A549 (cell line): ENCODE data around the gene FBXL20. TPM values are rescaled to one million over a fixed set of nuclear protein-coding genes. Genes with fewer than 3 reads are reported as not detected.

Experiments
- ATAC-seq, 2 experiments: fragments of 200-7000 bp in 1 of 2; fragments of >200 bp in 1 of 2; cut with Nextera tagmentation in 1 of 2; cut with Tn5 transposase in 1 of 2; 3 replicates each; pipeline versions ENCODE4 v1.8.0 to v1.9.1; 2018 to 2020; ENCODE audit warnings: mild to moderate bottlenecking in 1 of 2, moderate library complexity in 1 of 2
- CTCF ChIA-PET: fragments of 300-600 bp; sonication (Branson Sonifier 250); formaldehyde crosslinking; extraction: SDS; loops from one replicate; lab custom pipeline; 2021; ENCODE audit warnings: antibody characterized with exemption, inconsistent platforms; lab: Yijun Ruan, JAX
- POLR2A ChIA-PET: fragments of 350-600 bp; formaldehyde crosslinking; extraction: SDS; loops from one replicate; lab custom pipeline; 2021; ENCODE audit warnings: antibody characterized with exemption, inconsistent platforms; lab: Yijun Ruan, JAX
- DNase-seq, 2 experiments: peaks; one replicate each; pipeline versions ENCODE4 v3.0.0 to v3.0.0-alpha.2; 2011 to 2016; ENCODE audit warnings: low read depth in 1 of 2, low spot score in 1 of 2
- FAIRE-seq: peaks from 2 replicates; lab custom pipeline; 2011; peaks lifted over from hg19 to GRCh38; lab: Jason Lieb, UNC
- H3K27ac ChIP-seq, 2 experiments: fragments of >200 bp; sonication (Bioruptor Twin); formaldehyde crosslinking; 3 replicates each; pipeline ENCODE4 v1.5.1; 2016 to 2017
- H3K4me1 ChIP-seq: fragments of >200 bp; sonication (Bioruptor Twin); formaldehyde crosslinking; 3 replicates; pipeline ENCODE4 v1.6.1; 2016
- H3K4me2 ChIP-seq: fragments of >200 bp; sonication (Bioruptor Twin); formaldehyde crosslinking; 3 replicates; pipeline ENCODE4 v1.6.1; 2016
- H3K4me3 ChIP-seq: fragments of >200 bp; sonication (Bioruptor Twin); formaldehyde crosslinking; 3 replicates; pipeline ENCODE4 v1.5.1; 2016
- H3K9me3 ChIP-seq: fragments of >200 bp; sonication (Bioruptor Twin); formaldehyde crosslinking; 3 replicates; pipeline ENCODE4 v1.6.1; 2016
- BCL3 ChIP-seq: fragments of >200 bp; sonication (Bioruptor Twin); formaldehyde crosslinking; IDR thresholded peaks from 3 replicates; pipeline ENCODE4 v1.6.1; 2016
- EHMT2 ChIP-seq: fragments of 200-600 bp; sonication (generic); IDR thresholded peaks from 2 replicates; pipeline ENCODE4 v1.6.1; 2016; ENCODE audit warnings: antibody characterized with exemption, low read depth, mild to moderate bottlenecking, moderate library complexity
- FOSL2 ChIP-seq, 2 experiments: fragments of 450-650 bp in 1 of 2; fragments of >200 bp in 1 of 2; sonication (Bioruptor Twin) in 1 of 2; formaldehyde crosslinking; IDR thresholded peaks; 2 replicates each; pipeline versions ENCODE4 v1.5.0 to v1.6.1; 2016 to 2020; ENCODE audit warnings: mild to moderate bottlenecking in 1 of 2, moderate library complexity in 1 of 2
- FOXS1 ChIP-seq: fragments of 250-450 bp; sonication (Bioruptor Pico); IDR thresholded peaks from 2 replicates; pipeline ENCODE4 v1.5.0; 2020; ENCODE audit warnings: mild to moderate bottlenecking, moderate library complexity
- HMGXB4 ChIP-seq: fragments of 250-450 bp; sonication (Bioruptor Pico); IDR thresholded peaks from 2 replicates; pipeline ENCODE4 v1.5.0; 2021; ENCODE audit warnings: mild to moderate bottlenecking, moderate library complexity, borderline replicate concordance
- JUN ChIP-seq, 2 experiments: fragments of >200 bp; sonication (Bioruptor Twin); formaldehyde crosslinking; IDR thresholded peaks; 2 replicates in 1 of 2; 3 replicates in 1 of 2; pipeline ENCODE4 v1.6.1; 2016 to 2017
- JUNB ChIP-seq: fragments of >200 bp; sonication (Bioruptor Twin); formaldehyde crosslinking; IDR thresholded peaks from 2 replicates; pipeline ENCODE4 v1.6.1; 2016
- POLR2A ChIP-seq: IDR thresholded peaks from 2 replicates; pipeline ENCODE4 v1.6.1; 2012; ENCODE audit warnings: mild to moderate bottlenecking, low read length
- RAD21 ChIP-seq, 2 experiments: fragments of >200 bp in 1 of 2; sonication (Bioruptor Twin) in 1 of 2; formaldehyde crosslinking in 1 of 2; IDR thresholded peaks in 1 of 2; conservative IDR thresholded peaks in 1 of 2; 2 replicates in 1 of 2; 3 replicates in 1 of 2; pipeline ENCODE4 v1.6.1; 2012 to 2018; ENCODE audit warnings: inconsistent platforms in 1 of 2
- SMC3 ChIP-seq: fragments of >200 bp; sonication (Bioruptor Twin); formaldehyde crosslinking; IDR thresholded peaks from 3 replicates; pipeline ENCODE4 v1.6.1; 2018; ENCODE audit warnings: inconsistent platforms
- ZNF302 ChIP-seq: fragments of 250-450 bp; sonication (Bioruptor Pico); IDR thresholded peaks from 2 replicates; pipeline ENCODE4 v1.9.0; 2021; ENCODE audit warnings: inconsistent platforms, mild to moderate bottlenecking, moderate library complexity
- WGBS: methylation state at CpG from one replicate; pipeline ENCODE4 v1.1.6; 2017; ENCODE audit errors: missing lambda C conversion rate; 5-methylcytosine and 5-hydroxymethylcytosine counted together
- polyA plus RNA-seq, 4 experiments: library from polyadenylated mRNA; depleted of rRNA in 3 of 4; stranded (reverse); fragments of >200 nt; fragmentation: RNase III in 1 of 4; extraction: RNeasy Plus Mini Kit Qiagen cat#74134 plus additional on column Dnase treatment in 1 of 4; gene quantifications; 2 replicates in 3 of 4; 3 replicates in 1 of 4; pipeline ENCODE4 v1.2.3, GENCODE V29; 2011 to 2017
- TF ChIP-seq, protein P1 (sequence below): fragments of >200 bp; sonication (Bioruptor Twin); formaldehyde crosslinking; IDR thresholded peaks from 3 replicates; pipeline ENCODE4 v1.5.1; 2016

The FBXL20 gene
- polyA plus RNA-seq, 2 of the 4 experiments (the other 2 are of a cell fraction), result 5.7 to 6.7 TPM

DNA sequence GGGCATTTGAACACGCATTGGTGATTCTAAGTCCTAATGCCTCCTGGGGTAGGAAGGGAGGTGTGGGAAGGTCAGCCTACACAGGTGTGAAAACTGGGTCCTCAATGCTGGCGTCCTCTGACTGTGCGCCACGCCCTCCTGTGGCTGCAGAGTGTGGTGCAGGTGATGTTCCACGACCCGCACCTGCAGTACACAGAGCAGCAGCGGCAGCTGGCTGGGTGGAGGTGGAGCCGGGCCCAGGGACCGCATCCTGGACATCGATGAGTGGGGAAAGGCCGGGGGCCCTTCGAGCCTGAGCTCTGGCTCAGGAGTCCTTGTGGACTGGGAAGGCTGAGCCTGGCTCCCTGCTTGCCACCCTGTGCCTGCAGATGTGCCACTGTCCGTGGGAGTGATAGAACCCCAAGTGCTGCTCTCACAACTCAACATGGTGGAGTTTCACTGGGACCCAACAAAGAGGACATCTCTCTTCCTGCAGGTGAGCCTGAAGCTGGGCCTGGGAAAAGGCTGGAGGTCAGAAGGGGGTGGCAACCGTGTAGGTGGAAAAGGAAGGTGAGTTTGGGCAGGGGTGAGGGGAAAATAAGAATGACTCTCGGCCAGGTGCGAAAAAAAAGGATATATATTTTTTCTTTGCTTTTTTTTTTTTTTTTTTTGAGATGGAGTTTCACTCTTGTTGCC is 161.6 kb downstream of the FBXL20 start:
- TF ChIP-seq ZNF302 (CRISPR knock-in tag) (no peak), SMC3 (peak; percentile 39), RAD21 (conservative IDR thresholded peaks at IDR 0.05 in 1 of 2, IDR thresholded peaks at IDR 0.05 in 1 of 2) (peak in 1 of 2 experiments; percentile 43; a peak in 2 of 5 replicates)
- TF ChIP-seq, protein P1, sequence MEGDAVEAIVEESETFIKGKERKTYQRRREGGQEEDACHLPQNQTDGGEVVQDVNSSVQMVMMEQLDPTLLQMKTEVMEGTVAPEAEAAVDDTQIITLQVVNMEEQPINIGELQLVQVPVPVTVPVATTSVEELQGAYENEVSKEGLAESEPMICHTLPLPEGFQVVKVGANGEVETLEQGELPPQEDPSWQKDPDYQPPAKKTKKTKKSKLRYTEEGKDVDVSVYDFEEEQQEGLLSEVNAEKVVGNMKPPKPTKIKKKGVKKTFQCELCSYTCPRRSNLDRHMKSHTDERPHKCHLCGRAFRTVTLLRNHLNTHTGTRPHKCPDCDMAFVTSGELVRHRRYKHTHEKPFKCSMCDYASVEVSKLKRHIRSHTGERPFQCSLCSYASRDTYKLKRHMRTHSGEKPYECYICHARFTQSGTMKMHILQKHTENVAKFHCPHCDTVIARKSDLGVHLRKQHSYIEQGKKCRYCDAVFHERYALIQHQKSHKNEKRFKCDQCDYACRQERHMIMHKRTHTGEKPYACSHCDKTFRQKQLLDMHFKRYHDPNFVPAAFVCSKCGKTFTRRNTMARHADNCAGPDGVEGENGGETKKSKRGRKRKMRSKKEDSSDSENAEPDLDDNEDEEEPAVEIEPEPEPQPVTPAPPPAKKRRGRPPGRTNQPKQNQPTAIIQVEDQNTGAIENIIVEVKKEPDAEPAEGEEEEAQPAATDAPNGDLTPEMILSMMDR, result peak; percentile 50
- CTCF ChIA-PET, result interaction anchor here (0.7 to 21.6 kb wide), 7 partner anchors 4 to 257 kb away, joined by 3 to 1140 read pairs (median 355); partner anchors contain the start of genes ARL5C, CACNB1, PLXDC1 and RPL19
- H3K4me3 ChIP-seq, result no peak overlapping the region
- DNase-seq (peak; percentile 60 to 68), ATAC-seq (peak in 1 of 2 experiments; percentile 38; a peak in 3 of 6 replicates), FAIRE-seq (no peak)
- WGBS, result 64% methylated on average over 16 of the region's 16 CpGs
- H3K9me3 ChIP-seq, result no peaks in the 10 kb centered on the region
- peaks cover 40% of the 10 kb centered on the region for H3K4me1 ChIP-seq
- H3K27ac ChIP-seq, result no peak overlapping the region; a peak in 1 of 6 replicates
- no peak overlapping the region for H3K4me2 ChIP-seq
- POLR2A ChIA-PET, result no interaction called here

DNA sequence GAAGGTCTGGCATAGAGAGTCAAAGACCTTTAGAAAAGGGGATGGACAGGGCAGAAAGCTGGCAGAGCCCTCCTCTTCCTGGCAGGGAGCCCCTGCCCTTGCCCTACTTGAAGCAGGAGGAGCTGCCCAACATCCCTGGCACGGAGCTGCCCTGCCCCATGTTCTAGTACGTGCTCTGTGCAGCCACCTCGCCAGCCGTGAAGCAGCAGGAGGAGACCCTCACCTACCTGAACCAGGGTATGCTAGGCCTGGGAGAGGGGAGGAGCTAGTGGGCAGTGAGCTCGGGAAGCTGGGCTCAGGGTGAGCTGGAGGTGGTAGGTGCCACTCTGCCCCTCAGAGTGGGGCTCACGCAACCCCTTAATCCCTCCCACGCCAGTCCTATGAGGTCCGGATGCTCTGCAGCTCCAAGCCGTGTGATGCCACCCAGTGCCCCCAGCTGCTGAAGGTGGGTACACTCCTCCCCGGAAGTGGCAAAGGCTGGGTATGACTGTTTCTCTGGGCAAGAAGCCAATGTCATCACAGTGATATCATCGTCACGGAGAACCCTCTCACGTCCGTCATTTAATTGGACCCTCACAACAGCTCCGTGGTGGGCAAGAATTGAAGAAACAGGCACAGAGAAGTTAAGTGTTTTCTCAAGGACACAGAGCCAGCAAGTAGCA is 163.0 kb downstream of the FBXL20 start:
- WGBS, result 21% methylated on average over 15 of the region's 15 CpGs
- H3K27ac ChIP-seq, result peak overlapping the region; percentile 61 to 82
- H3K4me1 ChIP-seq, result peaks cover 40% of the 10 kb centered on the region
- CTCF ChIA-PET, result interaction anchor here (0.5 to 21.6 kb wide), 9 partner anchors 8 to 255 kb away, joined by 3 to 1140 read pairs (median 6); partner anchors contain the start of genes ARL5C, CACNB1, PLXDC1 and RPL19
- no peaks in the 10 kb centered on the region for H3K9me3 ChIP-seq
- FAIRE-seq, result no peak
- peak overlapping the region; percentile 65 for H3K4me2 ChIP-seq
- H3K4me3 ChIP-seq, result no peak overlapping the region
- peak; percentile 81 to 95 for DNase-seq
- ATAC-seq, result peak; percentile 56 to 70
- 0 out of 2 replicates have a peak, but pooled peaks have one; percentile 30 for TF ChIP-seq FOXS1 (CRISPR knock-in tag)
- 0 out of 5 replicates have a peak, but pooled peaks of 1 of the 2 experiments have one; percentile 26 for TF ChIP-seq JUN (IDR thresholded peaks at IDR 0.05)
- no peak for TF ChIP-seq FOSL2 (IDR thresholded peaks at IDR 0.05)
- TF ChIP-seq FOSL2 (CRISPR knock-in tag; IDR thresholded peaks at IDR 0.05), result peak; percentile 64
- no peak for TF ChIP-seq HMGXB4 (CRISPR knock-in tag)
- 0 out of 2 replicates have a peak, but pooled peaks have one; percentile 18 for TF ChIP-seq JUNB
- TF ChIP-seq POLR2A, result 0 out of 2 replicates have a peak, but pooled peaks have one; percentile 6
- TF ChIP-seq, all 56 proteins: peak for 5
- POLR2A ChIA-PET, result interaction anchor here (1.0 to 1.9 kb wide), 4 partner anchors 11 to 39 kb away, joined by 3 to 16 read pairs (median 6); partner anchors contain the start of gene RPL19

GRCh38 chr17:39237586-39237985 is 163.8 kb downstream of the FBXL20 start:
- 0 out of 6 replicates have a peak, but pooled peaks of 1 of the 2 experiments have one; percentile 1 for ATAC-seq
- Histone ChIP-seq H3K4me2 (peak overlapping the region; percentile 65; the same call in 2 of the 3 replicates), H3K9me3 (no peaks in the 10 kb centered on the region), H3K4me3 (no peak overlapping the region), H3K27ac (peak overlapping the region; percentile 61 to 82; a peak in 4 of 6 replicates), H3K4me1 (peaks cover 40% of the 10 kb centered on the region)
- no peak for FAIRE-seq
- POLR2A ChIA-PET, result interaction anchor here (1.2 to 1.9 kb wide), 2 partner anchors 11 to 38 kb away, joined by 3 to 16 read pairs; partner anchors contain the start of gene RPL19
- WGBS, result 86% methylated on average over 6 of the region's 7 CpGs
- no peak for DNase-seq
- CTCF ChIA-PET, result interaction anchor here (0.7 to 21.6 kb wide), 7 partner anchors 10 to 310 kb away, joined by 3 to 1140 read pairs (median 9); partner anchors contain the start of genes ARL5C, CACNB1, PLXDC1 and RPL19
- no peak for TF ChIP-seq SMC3
- no peak for TF ChIP-seq EHMT2
- TF ChIP-seq BCL3, result no peak
